Ovary (tissue), 9 donors: Measurements from ENCODE around the gene WWOX. TPM values are rescaled to one million over a fixed set of nuclear protein-coding genes. Genes with fewer than 3 reads are reported as not detected.

Experiments
- DNase-seq, 5 donors: peaks; one replicate each; pipeline ENCODE4 v3.0.0-alpha.2; 2019 to 2020
- H3K27ac ChIP-seq, 2 donors: fragments of 200-600 bp; one replicate each; pipeline versions ENCODE4 v1.5.1 to v1.8.0; 2019 to 2022
- H3K27me3 ChIP-seq: fragments of 200-600 bp; one replicate; pipeline ENCODE4 v1.8.0; 2022
- H3K36me3 ChIP-seq: fragments of 200-600 bp; sonication (generic); one replicate; pipeline ENCODE4 v1.5.1; 2019
- H3K4me1 ChIP-seq: one replicate; pipeline ENCODE4 v1.8.1; 2013; ENCODE audit warnings: mild to moderate bottlenecking, moderate library complexity; ENCODE audit not compliant: insufficient read depth
- H3K4me3 ChIP-seq: fragments of 200-600 bp; sonication (generic); one replicate; pipeline ENCODE4 v1.5.1; 2017
- H3K9me3 ChIP-seq, 2 donors: fragments of 200-600 bp in 1 of 2; sonication (generic) in 1 of 2; one replicate each; pipeline versions ENCODE4 v1.5.1 to v1.8.1; 2013 to 2019; ENCODE audit warnings: mild to moderate bottlenecking in 1 of 2, moderate library complexity in 1 of 2
- EP300 ChIP-seq: sonication (generic); formaldehyde crosslinking; IDR thresholded peaks from one replicate; pipeline ENCODE4 v1.6.1; 2017; ENCODE audit warnings: antibody characterized with exemption
- POLR2A ChIP-seq: fragments of 450-650 bp; IDR thresholded peaks from one replicate; pipeline ENCODE4 v1.6.1; 2017; ENCODE audit warnings: antibody characterized with exemption, mild to moderate bottlenecking, moderate library complexity
- WGBS, 3 donors: extraction: QIAGEN DNeasy Blood & Tissue Kit in 1 of 3; methylation state at CpG; one replicate each; pipeline versions ENCODE4 v1.1.5 to v1.1.7; 2013 to 2017; 5-methylcytosine and 5-hydroxymethylcytosine counted together
- intact Hi-C, 4 donors: fragments of 100-400 bp; cut with DNase I; formaldehyde crosslinking; loops; one replicate each; pipeline versions ENCODE4 v1.11.0 to v1.15.1; 2022 to 2023
- polyA plus RNA-seq, 2 donors: library from polyadenylated mRNA; stranded (reverse); fragments of 200-250 nt in 1 of 2; fragments of 350-450 nt in 1 of 2; fragmentation: Illumina TruSeq in 1 of 2; extraction: RNeasy Lipid Tissue Mini Kit (QIAGEN cat#74804) in 1 of 2; gene quantifications; one replicate each; pipeline ENCODE4 v1.2.3, GENCODE V29; 2013 to 2014
- total RNA-seq, 7 donors: library from RNA; depleted of rRNA in 2 of 7; stranded (reverse); fragments of >200 nt in 2 of 7; fragmentation: NEBNext Ultra II Directional in 3 of 7; extraction: Animal tissue kit (Norgen Biotek cat#: 25700) in 3 of 7; gene quantifications; one replicate each; pipeline versions ENCODE4 v1.1.0 to v1.2.4, GENCODE V29; 2016 to 2023
- TF ChIP-seq, protein P1 (sequence below), 3 donors: fragments of 450-650 bp in 2 of 3; fragments of 200-600 bp in 1 of 3; IDR thresholded peaks; one replicate each; pipeline versions ENCODE4 v1.5.1 to v1.8.0; 2016 to 2022; ENCODE audit warnings: antibody characterized with exemption in 3 of 3, mild to moderate bottlenecking in 1 of 3
- donor health status: DM: no; HTN: no; CAD: no; lungs with moderate emphysema.
- donor health status: DM: no; HTN: no; CAD: no.
- donor health status: Bipolar disorder and iron deficiency.
- donor health status: DM: yes; HTN: yes; CAD: no.
- donor health status: DM: no; HTN: no; CAD: no.
- donor health status: DM: yes; HTN: yes; CAD: no.

WWOX gene
- total and polyA plus RNA-seq, 9 donors: 11.0 to 40.5 (median 25.2) TPM

DNA sequence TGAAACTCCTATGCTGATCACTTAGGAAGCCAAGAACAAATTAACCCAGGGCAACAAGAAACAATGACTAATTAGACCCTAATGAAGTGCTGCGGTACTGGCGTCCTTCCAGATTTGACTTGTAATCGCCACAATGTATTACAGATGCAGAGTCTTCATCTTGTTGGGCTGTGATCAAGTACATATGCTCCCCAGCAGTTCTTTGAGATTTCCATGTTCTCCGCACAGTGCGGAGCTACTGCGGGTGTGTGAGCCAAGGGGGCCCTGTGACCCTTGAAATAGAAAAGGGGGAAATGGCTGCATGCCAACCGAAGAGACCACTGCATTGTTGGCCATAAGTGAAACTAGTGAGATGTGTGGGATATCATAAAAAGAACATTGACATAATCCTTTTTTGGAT, 1031.2 kb downstream of the WWOX start:
- H3K27ac ChIP-seq: no peak overlapping the region
- 82 to 86% (median 83%) methylated on average over 7 of the region's 7 CpGs for whole genome bisulfite sequencing, 3 donors

DNA sequence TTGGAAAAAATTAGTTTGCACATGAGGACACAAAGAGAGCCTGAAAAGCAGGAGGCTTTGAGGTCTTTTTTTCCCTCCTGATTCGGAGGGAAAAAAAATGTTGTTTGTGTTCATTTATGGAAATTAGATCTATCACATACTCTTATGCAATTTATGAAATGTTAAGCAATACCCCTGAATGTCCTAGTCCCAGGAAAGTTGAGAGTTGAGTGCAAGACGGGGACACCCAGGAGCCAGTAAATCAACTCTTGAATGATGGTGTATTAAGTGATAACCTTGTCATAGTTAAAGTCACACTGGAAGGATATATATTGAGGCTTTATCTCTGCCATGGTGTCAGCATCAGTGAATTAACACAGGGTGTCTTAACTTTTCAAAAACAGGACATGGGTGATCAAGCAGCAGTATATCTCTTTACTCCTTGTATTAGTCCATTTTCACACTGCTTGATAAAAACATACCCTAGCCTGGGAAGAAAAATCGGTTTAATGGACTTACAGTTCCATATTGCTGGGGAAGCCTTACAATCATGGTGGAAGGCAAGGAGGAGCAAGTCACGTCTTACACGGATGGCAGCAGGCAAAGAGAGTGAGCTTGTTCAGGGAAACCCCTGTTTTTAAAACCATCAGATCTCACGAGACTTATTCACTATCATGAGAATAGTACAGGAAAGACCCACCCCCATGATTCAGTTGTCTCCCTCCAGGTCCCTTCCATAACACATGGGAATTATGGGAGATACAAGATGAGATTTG, 1032.0 kb downstream of the WWOX start:
- DNase-seq: no peak
- intact Hi-C loops: no loop called here
- no peaks in the 10 kb centered on the region for H3K9me3 ChIP-seq
- TF ChIP-seq POLR2A: no peak
- TF ChIP-seq, protein P1, sequence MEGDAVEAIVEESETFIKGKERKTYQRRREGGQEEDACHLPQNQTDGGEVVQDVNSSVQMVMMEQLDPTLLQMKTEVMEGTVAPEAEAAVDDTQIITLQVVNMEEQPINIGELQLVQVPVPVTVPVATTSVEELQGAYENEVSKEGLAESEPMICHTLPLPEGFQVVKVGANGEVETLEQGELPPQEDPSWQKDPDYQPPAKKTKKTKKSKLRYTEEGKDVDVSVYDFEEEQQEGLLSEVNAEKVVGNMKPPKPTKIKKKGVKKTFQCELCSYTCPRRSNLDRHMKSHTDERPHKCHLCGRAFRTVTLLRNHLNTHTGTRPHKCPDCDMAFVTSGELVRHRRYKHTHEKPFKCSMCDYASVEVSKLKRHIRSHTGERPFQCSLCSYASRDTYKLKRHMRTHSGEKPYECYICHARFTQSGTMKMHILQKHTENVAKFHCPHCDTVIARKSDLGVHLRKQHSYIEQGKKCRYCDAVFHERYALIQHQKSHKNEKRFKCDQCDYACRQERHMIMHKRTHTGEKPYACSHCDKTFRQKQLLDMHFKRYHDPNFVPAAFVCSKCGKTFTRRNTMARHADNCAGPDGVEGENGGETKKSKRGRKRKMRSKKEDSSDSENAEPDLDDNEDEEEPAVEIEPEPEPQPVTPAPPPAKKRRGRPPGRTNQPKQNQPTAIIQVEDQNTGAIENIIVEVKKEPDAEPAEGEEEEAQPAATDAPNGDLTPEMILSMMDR (IDR thresholded peaks at IDR 0.05): no peak
- TF ChIP-seq EP300: no peak
- no peaks in the 10 kb centered on the region for H3K27me3 ChIP-seq
- no peak overlapping the region for H3K27ac ChIP-seq
- 87 to 96% (median 91%) methylated on average over 6 of the region's 6 CpGs for whole genome bisulfite sequencing, 3 donors
- no peaks in the 10 kb centered on the region for H3K36me3 ChIP-seq
- H3K4me3 ChIP-seq: no peak overlapping the region
- H3K4me1 ChIP-seq: peaks cover 7% of the 10 kb centered on the region

More for the DNA sequence above, 1031.2 kb downstream of the WWOX start:
- TF ChIP-seq, protein P1 (IDR thresholded peaks at IDR 0.05): no peak
- DNase-seq: no peak
- Histone ChIP-seq H3K9me3 (no peaks in the 10 kb centered on the region), H3K36me3 (no peaks in the 10 kb centered on the region), H3K4me1 (peaks cover 7% of the 10 kb centered on the region), H3K4me3 (no peak overlapping the region), H3K27me3 (no peaks in the 10 kb centered on the region)
- intact Hi-C loops: no loop called here

DNA sequence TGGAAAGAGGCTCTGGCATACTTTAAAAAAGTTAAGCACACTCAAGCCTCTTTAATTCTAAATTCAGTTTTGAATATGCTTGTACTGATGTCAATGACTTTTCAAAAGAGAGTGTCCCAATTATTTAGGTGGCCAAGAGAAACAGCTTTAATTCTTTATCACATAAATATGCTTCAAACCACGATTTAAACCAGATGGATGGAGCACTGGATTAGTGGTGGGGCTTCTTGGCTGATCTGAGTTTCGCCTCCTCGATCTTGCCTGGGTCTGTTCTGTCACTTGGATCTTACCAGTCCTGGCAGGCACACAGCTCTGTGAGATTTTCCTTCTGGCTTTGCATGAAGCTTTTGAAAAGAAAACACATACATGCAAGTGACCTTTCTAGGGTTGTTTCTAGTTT, 1033.2 kb downstream of the WWOX start:
- no peaks in the 10 kb centered on the region for H3K9me3 ChIP-seq
- 17 to 25% (median 21%) methylated on average over 3 of the region's 3 CpGs for WGBS, 3 donors
- no peak for TF ChIP-seq EP300
- TF ChIP-seq, protein P1 (IDR thresholded peaks at IDR 0.05): no peak
- TF ChIP-seq POLR2A: no peak
- intact Hi-C loops: no loop called here
- no peak overlapping the region for H3K27ac ChIP-seq
- H3K36me3 ChIP-seq: no peaks in the 10 kb centered on the region
- no peak overlapping the region for H3K4me3 ChIP-seq
- DNase-seq: peak in 4 of 5 donors; percentile 35 to 59 (median 48)
- no peaks in the 10 kb centered on the region for H3K27me3 ChIP-seq
- peaks cover 7% of the 10 kb centered on the region for H3K4me1 ChIP-seq

DNA sequence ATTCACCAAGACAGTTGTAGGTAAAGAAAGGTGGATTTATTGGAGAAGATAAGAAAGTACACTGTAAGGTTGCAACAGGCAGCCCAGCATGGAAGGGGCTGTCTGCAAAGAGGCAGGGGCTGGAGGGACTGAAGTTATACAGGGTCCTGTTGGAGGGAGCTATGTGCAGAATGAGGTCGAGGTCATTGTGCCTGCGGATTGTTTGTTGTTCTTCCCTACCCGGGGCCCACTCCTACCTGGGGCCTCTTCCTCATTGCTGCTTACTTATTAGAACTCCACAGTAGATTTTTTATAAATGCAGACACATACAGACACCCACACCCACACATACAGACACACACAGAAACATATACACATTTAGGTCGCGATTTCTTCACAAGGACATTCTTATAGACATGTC, 1034.8 kb downstream of the WWOX start:
- Histone ChIP-seq H3K9me3 (no peaks in the 10 kb centered on the region), H3K27ac (no peak overlapping the region), H3K4me3 (no peak overlapping the region), H3K36me3 (no peaks in the 10 kb centered on the region), H3K27me3 (no peaks in the 10 kb centered on the region), H3K4me1 (peaks cover 7% of the 10 kb centered on the region)
- intact Hi-C loops: no loop called here
- TF ChIP-seq POLR2A (no peak), EP300 (no peak)
- TF ChIP-seq, protein P1 (IDR thresholded peaks at IDR 0.05): no peak
- WGBS, 3 donors: 60 to 70% (median 68%) methylated on average over 5 of the region's 5 CpGs
- DNase-seq: no peak
